Astrocyte of the spinal cord (primary cell): Measurements from ENCODE around the gene RSBN1.

ENCODE experiments used
- DNase-seq: peaks from one replicate; pipeline ENCODE4 v3.0.0; 2011; ENCODE audit warnings: low read depth, low spot score
- H3K4me3 ChIP-seq: 2 replicates; pipeline ENCODE4 v1.5.1; 2011; ENCODE audit warnings: low read depth, mild to moderate bottlenecking, low read length, moderate library complexity
- CTCF ChIP-seq: IDR thresholded peaks from 2 replicates; pipeline ENCODE4 v1.5.1; 2012; ENCODE audit warnings: low read depth, mild to moderate bottlenecking, low read length, inconsistent platforms
- in situ Hi-C: cut with HindIII; loops from 2 replicates; pipeline ENCODE4 v1.10.0; 2017; ENCODE audit warnings: low sequenced_read_pairs

RSBN1 gene

DNA sequence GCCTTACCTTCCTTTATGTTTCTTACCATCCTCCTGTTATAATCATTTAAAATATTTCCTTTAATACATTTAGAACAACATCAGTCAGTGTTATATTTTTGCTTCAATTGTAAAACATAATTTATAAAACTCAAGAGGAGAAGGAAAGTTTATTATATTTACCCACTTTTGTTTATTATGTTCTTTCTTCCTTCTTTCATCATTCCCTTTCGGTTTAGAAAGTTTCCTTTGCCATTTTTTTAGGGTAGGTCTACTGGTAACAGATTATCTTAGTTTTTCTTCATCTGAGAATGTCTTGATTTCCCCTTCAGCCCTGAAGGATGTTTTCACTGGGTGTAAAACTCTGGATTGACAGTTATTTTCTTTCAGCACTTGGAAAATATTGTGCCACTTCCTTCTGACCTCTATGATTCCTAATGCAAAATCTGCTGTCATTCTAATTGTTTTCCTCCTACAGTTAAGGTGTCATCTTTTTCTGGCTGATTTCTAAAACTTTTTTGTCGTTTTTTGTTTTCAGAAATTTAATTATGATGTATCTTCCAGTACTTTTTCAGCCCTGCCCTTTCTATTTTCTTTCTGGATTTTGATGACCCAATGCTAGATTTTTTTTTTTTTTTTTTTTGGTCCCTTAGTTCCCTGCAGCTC lies 34.2 kb upstream of the RSBN1 start:
- DNase-seq, result no peak
- H3K4me3 ChIP-seq, result no peak overlapping the region
- in situ Hi-C loops, result no loop called here
- no peak for TF ChIP-seq CTCF

DNA sequence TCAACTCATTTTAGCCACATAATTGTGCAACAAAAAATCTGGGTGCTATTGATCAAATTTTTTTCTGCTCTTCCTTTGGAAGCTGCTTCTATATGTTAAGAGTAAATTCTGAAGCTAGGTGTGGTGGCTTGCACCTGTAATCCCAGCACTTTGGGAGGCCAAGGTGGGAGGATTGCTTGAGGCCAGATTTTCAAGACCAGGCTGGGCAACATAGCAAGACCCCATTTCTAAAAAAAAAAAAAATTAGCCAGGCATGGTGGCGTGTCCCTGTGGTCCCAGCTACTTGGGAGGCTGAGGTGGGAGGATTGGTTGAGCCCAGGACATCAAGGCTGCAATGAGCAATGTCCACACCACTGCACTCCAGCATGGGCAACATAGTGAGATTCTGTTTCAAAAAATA lies 24.3 kb upstream of the RSBN1 start:
- TF ChIP-seq CTCF, result no peak
- in situ Hi-C loops, result no loop called here
- DNase-seq, result no peak
- no peak overlapping the region for H3K4me3 ChIP-seq

DNA sequence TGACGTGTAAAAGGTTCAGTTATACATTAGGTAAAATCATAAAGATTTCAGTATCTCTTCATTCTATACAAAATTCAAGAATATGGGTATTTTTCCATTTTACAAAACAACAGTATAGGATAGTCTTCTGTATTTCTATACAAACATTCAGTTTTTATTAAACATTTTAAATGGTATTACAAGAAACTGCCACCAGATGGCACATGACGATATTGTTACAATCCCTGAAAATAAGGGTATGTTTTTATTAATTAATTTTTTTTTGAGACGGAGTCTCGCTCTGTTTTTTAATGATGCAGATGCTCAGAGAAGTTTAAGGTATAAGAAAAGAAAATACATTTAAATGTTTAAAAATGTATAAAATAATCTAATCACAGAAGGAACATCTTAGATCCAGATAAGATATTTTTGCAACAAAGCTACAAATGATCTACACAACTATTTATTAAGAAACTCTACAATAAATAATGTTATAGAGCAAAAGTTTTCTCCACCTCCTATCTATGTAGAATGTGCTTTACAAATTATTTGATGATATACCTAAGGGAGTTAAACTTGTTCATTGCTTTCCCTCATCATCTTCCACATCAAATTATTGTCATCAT lies 23.5 kb upstream of the RSBN1 start:
- TF ChIP-seq CTCF, result peak; percentile 35
- no peak overlapping the region for H3K4me3 ChIP-seq
- peak; percentile 70 for DNase-seq
- in situ Hi-C loops, result no loop called here

- no peak overlapping the region for H3K4me3 ChIP-seq
- no peak for TF ChIP-seq CTCF
- no peak for DNase-seq
- in situ Hi-C loops, result no loop called here
Observed at GRCh38 chr1:113834716-113835115, 22.4 kb upstream of the RSBN1 start.

GRCh38 chr1:113830039-113830438 lies 17.8 kb upstream of the RSBN1 start:
- TF ChIP-seq CTCF, result no peak
- DNase-seq, result peak; percentile 42
- no peak overlapping the region for H3K4me3 ChIP-seq
- in situ Hi-C loops, result no loop called here

DNA sequence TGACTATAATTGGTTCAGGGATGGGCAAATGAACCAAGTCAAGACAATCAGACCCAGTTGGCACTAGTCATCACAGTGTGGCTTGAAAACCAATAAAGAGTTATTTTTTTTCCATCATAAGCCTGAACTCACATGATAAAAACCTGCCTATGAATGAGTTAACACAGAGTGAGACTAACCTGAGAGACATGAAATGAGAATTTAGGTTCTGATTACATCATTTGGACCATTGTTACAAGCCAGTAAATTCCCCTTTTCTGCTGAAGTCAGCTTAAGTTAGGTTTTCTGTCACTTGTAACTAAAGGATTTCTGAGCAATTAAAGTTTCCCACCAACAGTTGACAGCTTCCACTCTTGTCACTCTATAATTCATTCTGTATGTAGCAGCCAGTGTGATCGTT lies 9.6 kb upstream of the RSBN1 start:
- no peak for DNase-seq
- no peak for TF ChIP-seq CTCF
- in situ Hi-C loops, result no loop called here
- H3K4me3 ChIP-seq, result no peak overlapping the region
